BJ (cell line): ENCODE results near the gene NRG3. TPM values are rescaled to one million over a fixed set of nuclear protein-coding genes. Genes with fewer than 3 reads are reported as not detected.

Experiments
- CTCF ChIA-PET: fragments of 350-600 bp; formaldehyde crosslinking; extraction: SDS; loops from one replicate; lab custom pipeline; 2021; ENCODE audit warnings: antibody characterized with exemption, inconsistent platforms; lab: Yijun Ruan, JAX
- POLR2A ChIA-PET: fragments of 300-600 bp; sonication (Branson Sonifier 250); formaldehyde crosslinking; extraction: SDS; loops from one replicate; lab custom pipeline; 2021; ENCODE audit warnings: antibody characterized with exemption; lab: Charles Lee
- DNase-seq: peaks from one replicate; pipeline ENCODE4 v3.0.0-alpha.2; 2011; ENCODE audit warnings: low read depth
- H3K27me3 ChIP-seq: 2 replicates; pipeline ENCODE4 v1.6.0; 2011; ENCODE audit warnings: low read length; ENCODE audit not compliant: control insufficient read depth, insufficient read depth
- H3K36me3 ChIP-seq: 2 replicates; pipeline ENCODE4 v1.5.1; 2011; ENCODE audit warnings: low read length; ENCODE audit not compliant: control insufficient read depth, insufficient read depth
- H3K4me3 ChIP-seq: 2 replicates; pipeline ENCODE4 v1.5.1; 2011; ENCODE audit warnings: low read depth, mild to moderate bottlenecking, control low read depth, low read length
- polyA plus RNA-seq: library from polyadenylated mRNA; depleted of rRNA; stranded (reverse); fragments of >200 nt; gene quantifications from 2 replicates; pipeline ENCODE4 v1.2.3, GENCODE V29; 2011
- TF ChIP-seq, protein P1 (sequence below): IDR thresholded peaks from 2 replicates; pipeline ENCODE4 v1.5.1; 2011; ENCODE audit warnings: low read depth, mild to moderate bottlenecking, control low read depth, inconsistent platforms, low read length, moderate library complexity; ENCODE audit not compliant: insufficient read depth

Gene NRG3
- polyA plus RNA-seq, 1 experiment: not detected

DNA sequence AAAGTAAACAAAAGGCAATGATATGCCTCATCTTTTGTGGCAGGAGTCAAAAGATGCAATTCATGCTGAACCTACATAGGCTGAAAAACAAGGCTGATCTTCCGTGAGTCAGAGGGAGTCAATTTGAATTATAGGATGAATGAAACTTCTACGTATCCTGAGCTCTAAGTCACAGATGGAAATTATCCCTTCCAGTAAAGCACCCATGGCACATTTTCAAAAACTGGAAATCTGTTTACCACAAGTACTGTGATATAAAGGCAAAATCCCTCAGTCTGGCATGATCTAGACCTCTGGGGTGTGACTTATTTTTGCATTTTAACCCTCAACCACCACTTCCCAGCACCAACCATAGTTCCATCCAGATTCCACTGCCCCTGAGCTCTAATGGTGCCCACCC, 69.6 kb downstream of the NRG3 start:
- CTCF ChIA-PET: no interaction called here
- TF ChIP-seq, protein P1, sequence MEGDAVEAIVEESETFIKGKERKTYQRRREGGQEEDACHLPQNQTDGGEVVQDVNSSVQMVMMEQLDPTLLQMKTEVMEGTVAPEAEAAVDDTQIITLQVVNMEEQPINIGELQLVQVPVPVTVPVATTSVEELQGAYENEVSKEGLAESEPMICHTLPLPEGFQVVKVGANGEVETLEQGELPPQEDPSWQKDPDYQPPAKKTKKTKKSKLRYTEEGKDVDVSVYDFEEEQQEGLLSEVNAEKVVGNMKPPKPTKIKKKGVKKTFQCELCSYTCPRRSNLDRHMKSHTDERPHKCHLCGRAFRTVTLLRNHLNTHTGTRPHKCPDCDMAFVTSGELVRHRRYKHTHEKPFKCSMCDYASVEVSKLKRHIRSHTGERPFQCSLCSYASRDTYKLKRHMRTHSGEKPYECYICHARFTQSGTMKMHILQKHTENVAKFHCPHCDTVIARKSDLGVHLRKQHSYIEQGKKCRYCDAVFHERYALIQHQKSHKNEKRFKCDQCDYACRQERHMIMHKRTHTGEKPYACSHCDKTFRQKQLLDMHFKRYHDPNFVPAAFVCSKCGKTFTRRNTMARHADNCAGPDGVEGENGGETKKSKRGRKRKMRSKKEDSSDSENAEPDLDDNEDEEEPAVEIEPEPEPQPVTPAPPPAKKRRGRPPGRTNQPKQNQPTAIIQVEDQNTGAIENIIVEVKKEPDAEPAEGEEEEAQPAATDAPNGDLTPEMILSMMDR: no peak
- no peak for DNase-seq
- Histone ChIP-seq H3K4me3 (no peak overlapping the region), H3K36me3 (no peaks in the 10 kb centered on the region), H3K27me3 (no peaks in the 10 kb centered on the region)
- POLR2A ChIA-PET: no interaction called here

DNA sequence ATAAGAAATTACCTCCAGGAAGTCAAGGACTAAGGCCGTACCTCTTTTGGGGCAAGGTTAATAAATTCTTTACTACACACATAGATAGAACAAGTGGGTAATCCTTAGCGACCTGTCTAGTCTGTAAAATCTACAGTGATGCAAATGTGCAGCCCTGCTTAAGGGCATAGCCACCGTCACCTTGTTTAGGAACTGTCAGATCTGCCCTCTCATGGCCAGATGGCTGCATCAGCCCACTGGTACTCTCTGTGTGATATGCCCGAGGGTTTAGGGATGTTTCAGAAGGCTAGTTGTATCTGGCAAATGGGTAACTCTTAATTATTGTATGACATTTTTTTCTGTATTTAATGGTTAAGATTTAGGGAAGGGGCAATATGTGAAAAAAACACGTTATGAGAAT, 74.3 kb downstream of the NRG3 start:
- no peaks in the 10 kb centered on the region for H3K27me3 ChIP-seq
- no peak for DNase-seq
- POLR2A ChIA-PET: no interaction called here
- CTCF ChIA-PET: no interaction called here
- H3K36me3 ChIP-seq: no peaks in the 10 kb centered on the region
- TF ChIP-seq, protein P1: no peak
- no peak overlapping the region for H3K4me3 ChIP-seq

DNA sequence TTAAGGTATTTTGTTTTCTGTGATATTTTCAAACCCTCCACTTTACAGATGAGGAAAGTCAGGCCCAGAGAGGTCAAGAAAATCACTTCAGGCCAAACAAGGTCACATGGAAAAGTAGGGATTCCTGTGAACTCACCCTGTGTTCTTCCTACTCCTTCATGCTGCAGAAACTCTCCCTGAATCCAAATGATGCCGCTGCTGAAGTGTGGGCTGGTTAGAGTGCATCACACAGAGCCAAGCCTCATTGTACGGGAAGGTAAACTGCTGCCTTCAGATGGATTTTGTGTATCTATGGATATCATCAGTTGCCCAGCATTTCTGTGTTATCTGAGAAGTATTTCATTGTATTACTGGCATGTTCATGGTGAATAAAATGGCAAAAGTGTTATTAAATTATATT, 75.4 kb downstream of the NRG3 start:
- TF ChIP-seq, protein P1: no peak
- no peak for DNase-seq
- H3K4me3 ChIP-seq: no peak overlapping the region
- no peaks in the 10 kb centered on the region for H3K36me3 ChIP-seq
- CTCF ChIA-PET: no interaction called here
- H3K27me3 ChIP-seq: no peaks in the 10 kb centered on the region
- POLR2A ChIA-PET: no interaction called here

- DNase-seq: no peak
- TF ChIP-seq, protein P1: no peak
- Histone ChIP-seq H3K36me3 (no peaks in the 10 kb centered on the region), H3K4me3 (no peak overlapping the region), H3K27me3 (no peaks in the 10 kb centered on the region)
- ChIA-PET CTCF (no interaction called here), POLR2A (no interaction called here)
Observed at GRCh38 chr10:81953420-81953819, 78.4 kb downstream of the NRG3 start.

GRCh38 chr10:81957976-81958375, 83.0 kb downstream of the NRG3 start:
- ChIA-PET CTCF (no interaction called here), POLR2A (no interaction called here)
- TF ChIP-seq, protein P1: no peak

More at GRCh38 chr10:81957976-81958375, 83.0 kb downstream of the NRG3 start:
- no peak overlapping the region for H3K4me3 ChIP-seq
- no peaks in the 10 kb centered on the region for H3K36me3 ChIP-seq
- no peaks in the 10 kb centered on the region for H3K27me3 ChIP-seq
- no peak for DNase-seq
